Astrocyte (in vitro differentiated cells and primary cell): Measurements from ENCODE around the gene SYNGR1. TPM values are rescaled to one million over a fixed set of nuclear protein-coding genes. Genes with fewer than 3 reads are reported as not detected.

ENCODE experiments used
- DNase-seq: peaks from one replicate; pipeline ENCODE4 v3.0.0-alpha.2; 2010; ENCODE audit warnings: low read depth
- FAIRE-seq: peaks from 2 replicates; lab custom pipeline; 2011; peaks lifted over from hg19 to GRCh38; lab: Jason Lieb, UNC
- H2AFZ ChIP-seq: 2 replicates; pipeline ENCODE4 v1.6.0; 2012; ENCODE audit warnings: low read depth, low read length, inconsistent platforms
- H3K27ac ChIP-seq: 2 replicates; pipeline ENCODE4 v1.5.1; 2011; ENCODE audit warnings: low read depth, low read length, inconsistent platforms
- H3K27me3 ChIP-seq: 2 replicates; pipeline ENCODE4 v1.6.0; 2011; ENCODE audit warnings: low read length, inconsistent platforms; ENCODE audit not compliant: insufficient read depth
- H3K36me3 ChIP-seq: 2 replicates; pipeline ENCODE4 v1.5.1; 2011; ENCODE audit warnings: low read length, inconsistent platforms; ENCODE audit not compliant: insufficient read depth
- H3K4me1 ChIP-seq: 2 replicates; pipeline ENCODE4 v1.5.1; 2011; ENCODE audit warnings: low read length, inconsistent platforms; ENCODE audit not compliant: insufficient read depth
- H3K4me2 ChIP-seq: 2 replicates; pipeline ENCODE4 v1.6.0; 2012; ENCODE audit warnings: low read length, inconsistent platforms
- H3K4me3 ChIP-seq: 2 replicates; pipeline ENCODE4 v1.5.1; 2011; ENCODE audit warnings: low read depth, mild to moderate bottlenecking, low read length, inconsistent platforms; ENCODE audit not compliant: insufficient read depth
- H3K79me2 ChIP-seq: 2 replicates; pipeline ENCODE4 v1.6.0; 2012; ENCODE audit warnings: mild to moderate bottlenecking, low read length, inconsistent platforms; ENCODE audit not compliant: insufficient read depth
- H3K9ac ChIP-seq: 2 replicates; pipeline ENCODE4 v1.6.0; 2012; ENCODE audit warnings: mild to moderate bottlenecking, low read length, inconsistent platforms
- H3K9me3 ChIP-seq: 2 replicates; pipeline ENCODE4 v1.5.1; 2012; ENCODE audit warnings: low read depth, mild to moderate bottlenecking, low read length, inconsistent platforms; ENCODE audit not compliant: insufficient read depth
- H4K20me1 ChIP-seq: 2 replicates; pipeline ENCODE4 v1.6.0; 2012; ENCODE audit warnings: low read length, inconsistent platforms; ENCODE audit not compliant: insufficient read depth
- H3K27ac Mint-ChIP-seq: one replicate; pipeline ENCODE4 v1.8.0; 2021; ENCODE audit warnings: mild to moderate bottlenecking, mixed read lengths; ENCODE audit not compliant: unreplicated experiment
- H3K27me3 Mint-ChIP-seq: one replicate; pipeline ENCODE4 v1.8.0; 2021; ENCODE audit warnings: low read depth, mixed read lengths; ENCODE audit not compliant: unreplicated experiment
- H3K36me3 Mint-ChIP-seq: one replicate; pipeline ENCODE4 v1.8.0; 2021; ENCODE audit warnings: low read depth, mixed read lengths; ENCODE audit not compliant: unreplicated experiment
- H3K4me1 Mint-ChIP-seq: one replicate; pipeline ENCODE4 v1.8.0; 2021; ENCODE audit warnings: low read depth, mixed read lengths; ENCODE audit not compliant: unreplicated experiment
- H3K4me3 Mint-ChIP-seq: one replicate; pipeline ENCODE4 v1.8.0; 2021; ENCODE audit warnings: mild to moderate bottlenecking, moderate library complexity, mixed read lengths; ENCODE audit not compliant: unreplicated experiment
- H3K9me3 Mint-ChIP-seq: one replicate; pipeline ENCODE4 v1.8.0; 2021; ENCODE audit warnings: mild to moderate bottlenecking, mixed read lengths; ENCODE audit not compliant: unreplicated experiment
- CTCF ChIP-seq: IDR thresholded peaks from 2 replicates; pipeline ENCODE4 v1.5.1; 2011; ENCODE audit warnings: low read depth, mild to moderate bottlenecking, inconsistent platforms, low read length, moderate library complexity; ENCODE audit not compliant: insufficient read depth
- EZH2 ChIP-seq: IDR thresholded peaks from 2 replicates; pipeline ENCODE4 v1.6.1; 2012; ENCODE audit warnings: mild to moderate bottlenecking, low read length, inconsistent platforms; ENCODE audit not compliant: insufficient read depth
- total RNA-seq: library from RNA; stranded (reverse); gene quantifications from 2 replicates; pipeline ENCODE4 v1.2.1, GENCODE V29; 2021

The SYNGR1 gene
- total RNA-seq, 1 donor from 2014 or later = 12.0 TPM

GRCh38 chr22:39382410-39382809 is 32.6 kb downstream of the SYNGR1 start:
- no peak overlapping the region for H3K4me3 Mint-ChIP-seq
- Histone ChIP-seq H3K79me2 (no peaks in the 10 kb centered on the region), H3K9ac (no peak overlapping the region), H3K9me3 (no peaks in the 10 kb centered on the region), H3K4me3 (no peak overlapping the region), H3K4me1 (peaks cover 5% of the 10 kb centered on the region), H3K27ac (no peak overlapping the region), H3K4me2 (no peak overlapping the region), H3K27me3 (no peaks in the 10 kb centered on the region), H3K36me3 (no peaks in the 10 kb centered on the region), H2AFZ (no peak overlapping the region), H4K20me1 (no peaks in the 10 kb centered on the region)
- TF ChIP-seq EZH2 (no peak), CTCF (no peak)
- FAIRE-seq (no peak), DNase-seq (no peak)
- H3K4me1 Mint-ChIP-seq = no peaks in the 10 kb centered on the region
- no peaks in the 10 kb centered on the region for H3K9me3 Mint-ChIP-seq
- no peak overlapping the region for H3K27ac Mint-ChIP-seq
- H3K36me3 Mint-ChIP-seq = no peaks in the 10 kb centered on the region
- peaks cover 5% of the 10 kb centered on the region for H3K27me3 Mint-ChIP-seq

- Mint-ChIP-seq H3K9me3 (no peaks in the 10 kb centered on the region), H3K27ac (no peak overlapping the region), H3K27me3 (peaks cover 9% of the 10 kb centered on the region), H3K36me3 (no peaks in the 10 kb centered on the region), H3K4me1 (no peaks in the 10 kb centered on the region), H3K4me3 (no peak overlapping the region)
- FAIRE-seq = no peak
- H3K4me1 ChIP-seq = peaks cover 10% of the 10 kb centered on the region
- H3K36me3 ChIP-seq = no peaks in the 10 kb centered on the region
- H2AFZ ChIP-seq = no peak overlapping the region
- no peak overlapping the region for H3K4me2 ChIP-seq
- H3K9ac ChIP-seq = no peak overlapping the region
- H3K79me2 ChIP-seq = no peaks in the 10 kb centered on the region
- H3K4me3 ChIP-seq = no peak overlapping the region
- DNase-seq = no peak
- no peaks in the 10 kb centered on the region for H4K20me1 ChIP-seq
- H3K27me3 ChIP-seq = no peaks in the 10 kb centered on the region
- H3K9me3 ChIP-seq = no peaks in the 10 kb centered on the region
- no peak overlapping the region for H3K27ac ChIP-seq
- TF ChIP-seq EZH2 = no peak
- TF ChIP-seq CTCF = no peak
Measured at GRCh38 chr22:39383841-39384625, 34.2 kb downstream of the SYNGR1 start.
